Measurements from ENCODE around the gene USH1C.

The USH1C gene

GRCh38 chr11:17568944-17569343 is 24.7 kb upstream of the USH1C start:
- no peak for DNase-seq

- DNase-seq, result no peak
Observed at GRCh38 chr11:17564687-17565042, 20.4 kb upstream of the USH1C start.

- DNase-seq, result no peak
Observed at GRCh38 chr11:17563961-17564686, 19.9 kb upstream of the USH1C start.

- no peak for DNase-seq
Observed at GRCh38 chr11:17563231-17563646, 19.0 kb upstream of the USH1C start.

- no peak for DNase-seq
Observed at GRCh38 chr11:17561526-17561925, 17.3 kb upstream of the USH1C start.

GRCh38 chr11:17561111-17561415 is 16.8 kb upstream of the USH1C start:
- DNase-seq, result no peak

GRCh38 chr11:17560281-17561110 is 16.3 kb upstream of the USH1C start:
- DNase-seq, result no peak

- no peak for DNase-seq
Observed at GRCh38 chr11:17559341-17560087, 15.3 kb upstream of the USH1C start.

- DNase-seq, result no peak
Observed at GRCh38 chr11:17558916-17559315, 14.7 kb upstream of the USH1C start.

GRCh38 chr11:17558025-17558780 is 14.0 kb upstream of the USH1C start:
- no peak for DNase-seq

- DNase-seq, result no peak
Observed at GRCh38 chr11:17556999-17557398, 12.8 kb upstream of the USH1C start.

GRCh38 chr11:17554487-17554886 is 10.3 kb upstream of the USH1C start:
- DNase-seq, result no peak

GRCh38 chr11:17553249-17553546 is 9.0 kb upstream of the USH1C start:
- DNase-seq, result no peak

GRCh38 chr11:17552392-17553248 is 8.4 kb upstream of the USH1C start:
- no peak for DNase-seq

GRCh38 chr11:17552041-17552355 is 7.8 kb upstream of the USH1C start:
- DNase-seq, result no peak

- no peak for DNase-seq
Observed at GRCh38 chr11:17551347-17552040, 7.3 kb upstream of the USH1C start.

GRCh38 chr11:17550450-17551346 is 6.5 kb upstream of the USH1C start:
- DNase-seq, result no peak

- no peak for DNase-seq
Observed at GRCh38 chr11:17548444-17548843, 4.2 kb upstream of the USH1C start.

GRCh38 chr11:17547932-17548331 is 3.7 kb upstream of the USH1C start:
- DNase-seq, result no peak

GRCh38 chr11:17547051-17547577 is 2.9 kb upstream of the USH1C start, which contains the start of gene OTOG:
Gene OTOG (plus strand): TSS chr11:17547259. CDS start chr11:17547373, 114 bp downstream.
- no peak for DNase-seq
